Subcutaneous abdominal adipose tissue (tissue), 5 donors: ENCODE results near the gene MLIP.

Experiments used
- H3K27ac ChIP-seq: one replicate; pipeline ENCODE4 v1.7.0; 2013; ENCODE audit warnings: low read depth, mild to moderate bottlenecking, inconsistent platforms, low read length, moderate library complexity
- H3K27me3 ChIP-seq, 5 donors: one replicate each; pipeline ENCODE4 v1.7.0; 2013; ENCODE audit warnings: low read length in 5 of 5, inconsistent platforms in 1 of 5; ENCODE audit not compliant: control insufficient read depth in 5 of 5, insufficient read depth in 4 of 5
- H3K36me3 ChIP-seq, 5 donors: one replicate each; pipeline ENCODE4 v1.7.0; 2013; ENCODE audit warnings: low read length in 5 of 5; ENCODE audit not compliant: control insufficient read depth in 5 of 5, insufficient read depth in 5 of 5
- H3K4me1 ChIP-seq, 5 donors: one replicate each; pipeline ENCODE4 v1.7.0; 2013; ENCODE audit warnings: low read length in 5 of 5, mild to moderate bottlenecking in 3 of 5, moderate library complexity in 1 of 5; ENCODE audit not compliant: control insufficient read depth in 5 of 5, insufficient read depth in 5 of 5
- H3K4me3 ChIP-seq, 5 donors: one replicate each; pipeline ENCODE4 v1.7.0; 2013; ENCODE audit warnings: low read length in 5 of 5, low read depth in 1 of 5
- H3K9ac ChIP-seq, 5 donors: one replicate each; pipeline ENCODE4 v1.7.0; 2013; ENCODE audit warnings: low read length in 5 of 5, mild to moderate bottlenecking in 4 of 5, moderate library complexity in 3 of 5
- H3K9me3 ChIP-seq, 5 donors: one replicate each; pipeline ENCODE4 v1.7.0; 2013; ENCODE audit warnings: low read length in 5 of 5; ENCODE audit not compliant: control insufficient read depth in 5 of 5
- donor health status: healthy.
- donor health status: healthy.
- donor health status: healthy.
- donor health status: healthy.
- donor health status: healthy.

MLIP gene

DNA sequence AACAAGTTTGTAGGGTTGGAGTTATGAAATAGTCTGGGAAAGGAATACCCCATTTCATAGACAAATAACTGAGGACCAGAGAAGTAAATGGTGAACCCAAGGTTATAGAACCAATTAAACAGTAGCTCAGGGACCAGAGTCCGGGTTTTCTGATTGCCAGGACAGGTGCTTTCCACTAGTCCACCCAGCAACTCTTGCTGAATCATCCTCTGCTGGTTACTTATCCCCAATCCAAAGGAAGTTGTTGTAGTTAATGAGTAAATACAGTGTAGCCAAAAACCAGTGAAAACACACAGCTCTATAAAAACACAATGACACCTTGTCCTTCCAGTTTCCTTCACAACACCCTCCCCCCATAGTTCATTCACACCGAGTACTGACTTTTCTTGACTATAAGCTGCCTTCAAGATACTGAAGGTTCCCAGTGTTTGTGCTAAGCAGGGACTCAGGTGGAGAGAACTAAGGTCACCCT lies 196.2 kb downstream of the MLIP start:
- Histone ChIP-seq H3K27me3 (no peaks in the 10 kb centered on the region), H3K4me1 (no peaks in the 10 kb centered on the region), H3K36me3 (no peaks in the 10 kb centered on the region), H3K9ac (no peak overlapping the region), H3K4me3 (no peak overlapping the region), H3K9me3 (no peaks in the 10 kb centered on the region), H3K27ac (no peak overlapping the region)

DNA sequence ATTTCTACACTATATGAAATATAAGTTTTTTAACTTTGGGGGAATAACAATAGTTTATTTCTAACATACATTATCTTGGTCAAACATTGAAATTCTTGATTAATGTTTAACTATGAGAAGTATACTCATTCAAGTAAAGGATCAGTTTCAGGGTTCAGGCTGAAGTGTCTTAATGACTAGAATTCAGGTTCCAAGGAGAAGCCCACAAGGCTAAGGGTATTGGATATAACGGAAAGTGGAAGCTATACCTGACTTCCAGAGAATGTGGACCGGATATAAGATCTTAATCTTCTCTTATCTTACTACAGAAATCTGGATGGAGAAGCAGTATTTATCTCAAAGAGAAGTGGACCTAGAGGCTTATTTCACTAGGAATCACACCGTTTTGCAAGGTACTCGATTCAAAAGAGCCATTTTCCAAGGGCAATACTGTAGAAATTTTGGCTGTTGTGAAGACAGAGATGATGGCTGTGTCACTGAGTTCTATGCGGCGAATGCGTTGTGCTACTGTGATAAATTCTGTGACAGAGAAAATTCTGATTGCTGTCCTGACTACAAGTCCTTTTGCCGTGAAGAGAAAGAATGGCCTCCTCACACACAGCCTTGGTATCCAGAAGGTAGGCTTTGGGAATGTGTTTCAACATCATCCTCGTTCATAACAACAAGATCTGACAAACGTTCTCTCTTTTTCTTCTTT lies 197.2 kb downstream of the MLIP start, which contains the start of gene TINAG:
TSS of gene TINAG (plus strand) at position 153 of the 697 bp plus-strand sequence. CDS start at position 263, 110 bp downstream.
- Histone ChIP-seq H3K27ac (no peak within 1 kb of the TSS), H3K9ac (no peak within 1 kb of the TSS), H3K36me3 (no peaks in the 10 kb centered on the region), H3K4me1 (peaks cover 0 to 2% (median 0%) of the 10 kb centered on the region in 5 donors), H3K4me3 (no peak within 1 kb of the TSS), H3K27me3 (no peaks in the 10 kb centered on the region), H3K9me3 (no peaks in the 10 kb centered on the region)

DNA sequence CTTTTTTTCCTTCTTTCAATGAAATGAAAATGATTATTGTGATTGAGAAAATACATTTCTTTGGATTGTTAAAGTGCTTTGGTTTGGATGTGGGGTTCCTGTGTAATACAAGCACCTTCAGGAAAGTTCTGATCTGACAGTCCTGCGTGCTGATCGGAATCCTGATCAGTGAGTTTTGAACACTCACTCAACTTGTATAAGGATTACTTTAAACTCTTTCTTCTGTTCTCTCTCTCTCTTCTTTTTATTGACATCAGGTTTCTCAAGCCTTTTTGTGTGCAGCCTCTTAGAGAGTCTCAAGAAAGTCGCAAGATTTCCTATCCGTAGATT lies 197.7 kb downstream of the MLIP start:
- H3K27ac ChIP-seq: no peak overlapping the region
- no peak overlapping the region for H3K9ac ChIP-seq
- H3K9me3 ChIP-seq: no peaks in the 10 kb centered on the region
- no peaks in the 10 kb centered on the region for H3K36me3 ChIP-seq
- H3K4me1 ChIP-seq: peaks cover 0 to 2% (median 0%) of the 10 kb centered on the region in 5 donors
- no peaks in the 10 kb centered on the region for H3K27me3 ChIP-seq
- H3K4me3 ChIP-seq: no peak overlapping the region

DNA sequence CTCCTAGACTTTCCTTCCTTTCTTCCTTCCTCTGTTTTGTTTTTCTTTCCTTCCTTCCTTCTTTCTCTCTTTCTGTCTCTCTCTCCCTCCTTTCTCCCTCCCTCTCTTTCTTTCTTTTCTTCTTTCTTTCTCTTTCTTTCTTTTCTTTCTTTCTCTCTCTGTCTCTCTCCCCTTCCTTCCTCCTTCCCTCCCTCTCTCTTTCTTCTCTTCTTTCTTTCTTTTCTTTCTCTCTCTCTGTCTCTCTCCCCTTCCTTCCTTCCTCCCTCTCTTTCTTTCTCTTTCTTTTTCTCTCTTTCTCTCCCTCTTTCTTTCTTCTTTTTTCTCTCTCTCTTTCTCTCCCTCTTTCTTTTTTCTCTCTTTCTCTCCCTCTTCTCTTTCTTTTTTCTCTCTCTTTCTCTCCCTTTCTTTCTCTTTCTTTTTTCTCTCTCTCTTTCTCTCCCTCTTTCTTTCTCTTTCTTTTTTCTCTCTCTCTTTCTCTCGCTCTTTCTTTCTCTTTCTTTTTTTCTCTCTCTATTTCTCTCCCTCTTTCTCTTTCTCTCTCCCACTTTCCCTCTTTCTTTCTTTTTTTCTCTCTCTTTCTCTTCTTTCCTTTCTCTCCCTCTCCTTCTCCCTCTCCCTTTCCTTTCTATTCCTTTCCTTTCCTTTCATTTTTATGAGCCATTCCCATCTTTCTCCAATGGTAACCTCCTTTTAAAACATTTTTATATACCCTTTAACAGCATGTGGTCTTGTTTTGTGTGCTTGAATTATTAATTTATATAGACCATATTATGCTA lies 199.3 kb downstream of the MLIP start:
- H3K27ac ChIP-seq: no peak overlapping the region
- H3K9me3 ChIP-seq: no peaks in the 10 kb centered on the region
- no peak overlapping the region for H3K4me3 ChIP-seq
- no peaks in the 10 kb centered on the region for H3K36me3 ChIP-seq
- H3K9ac ChIP-seq: no peak overlapping the region
- peaks cover 0 to 2% (median 0%) of the 10 kb centered on the region in 5 donors for H3K4me1 ChIP-seq
- H3K27me3 ChIP-seq: no peaks in the 10 kb centered on the region

DNA sequence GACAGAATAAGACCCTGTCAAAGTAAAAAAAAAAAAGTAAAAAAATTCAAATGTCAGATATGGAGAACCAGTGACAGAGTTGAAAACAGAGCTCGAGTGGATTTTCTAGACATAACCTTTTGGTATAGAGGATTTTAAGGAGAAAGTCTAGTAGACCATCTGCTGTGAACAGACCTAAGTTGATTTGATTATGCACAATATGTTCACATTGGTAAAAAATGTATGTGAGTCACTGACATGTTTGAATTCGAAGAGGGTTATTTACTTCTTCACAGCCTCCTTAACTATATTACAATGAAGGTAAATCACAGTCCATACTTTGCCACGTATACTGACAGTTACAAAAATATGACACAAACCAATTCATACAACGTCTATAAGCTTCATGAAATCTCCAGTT lies 204.4 kb downstream of the MLIP start:
- H3K27me3 ChIP-seq: no peaks in the 10 kb centered on the region
- H3K27ac ChIP-seq: no peak overlapping the region
- H3K4me1 ChIP-seq: peaks cover 0 to 2% (median 0%) of the 10 kb centered on the region in 5 donors
- H3K36me3 ChIP-seq: no peaks in the 10 kb centered on the region
- H3K9ac ChIP-seq: no peak overlapping the region
- no peaks in the 10 kb centered on the region for H3K9me3 ChIP-seq
- no peak overlapping the region for H3K4me3 ChIP-seq
